ENCODE data around the gene SUCLG1.
"Not testable (repeated sequence)": the region's sequence is repeated elsewhere in the genome, so short reads cannot be mapped to it uniquely, and the experiment has no call there.

SUCLG1 gene

DNA sequence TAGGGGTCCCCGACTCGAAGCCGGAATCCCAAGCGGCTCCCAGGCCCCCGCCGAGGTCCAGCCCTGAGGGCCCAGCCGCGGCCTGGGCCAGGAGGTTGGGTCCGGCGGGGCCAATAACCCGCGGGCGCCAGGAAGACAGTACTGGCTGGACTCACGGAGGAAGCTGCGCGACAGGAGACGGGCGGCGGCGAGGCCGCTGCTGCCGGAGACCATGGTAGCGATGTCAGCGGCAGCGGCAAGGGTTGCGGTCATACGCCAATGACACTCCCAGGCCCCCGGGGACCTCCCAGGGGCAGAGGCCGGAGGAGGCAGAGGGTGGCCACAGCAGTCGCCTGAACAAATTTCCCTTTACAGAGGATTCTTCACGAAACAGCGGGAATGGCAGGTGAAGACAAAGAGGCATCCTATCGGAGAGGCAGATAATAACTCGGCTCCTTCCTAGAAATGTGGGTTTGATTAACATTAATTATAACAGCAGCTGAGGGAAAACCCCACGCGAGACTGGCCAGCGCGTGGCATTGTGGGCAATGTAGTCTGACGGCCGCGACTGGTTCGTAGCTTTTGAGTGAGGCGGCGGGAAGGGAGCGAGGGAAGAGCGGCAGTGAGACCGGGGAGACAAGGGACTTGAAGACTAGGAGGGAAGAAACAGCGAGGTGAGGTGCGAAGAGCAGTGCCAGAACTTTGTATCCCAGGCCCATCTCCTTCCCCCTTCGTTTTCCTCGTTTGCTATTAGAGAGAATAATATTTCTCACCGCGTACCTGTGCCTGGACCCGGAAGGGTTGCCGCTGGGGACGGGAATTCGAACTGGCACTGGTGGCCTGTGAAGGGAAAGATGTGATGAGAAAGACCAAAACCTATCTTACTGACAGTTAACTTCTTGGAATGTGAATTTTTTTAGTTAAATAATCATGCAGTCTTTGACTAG lies at the start of gene SUCLG1:
Gene SUCLG1 (minus strand): TSS at position 263 of the 926 bp plus-strand sequence. CDS start 11 bp downstream, at position 252.
- peak; percentile 65 for DNase-seq

DNA sequence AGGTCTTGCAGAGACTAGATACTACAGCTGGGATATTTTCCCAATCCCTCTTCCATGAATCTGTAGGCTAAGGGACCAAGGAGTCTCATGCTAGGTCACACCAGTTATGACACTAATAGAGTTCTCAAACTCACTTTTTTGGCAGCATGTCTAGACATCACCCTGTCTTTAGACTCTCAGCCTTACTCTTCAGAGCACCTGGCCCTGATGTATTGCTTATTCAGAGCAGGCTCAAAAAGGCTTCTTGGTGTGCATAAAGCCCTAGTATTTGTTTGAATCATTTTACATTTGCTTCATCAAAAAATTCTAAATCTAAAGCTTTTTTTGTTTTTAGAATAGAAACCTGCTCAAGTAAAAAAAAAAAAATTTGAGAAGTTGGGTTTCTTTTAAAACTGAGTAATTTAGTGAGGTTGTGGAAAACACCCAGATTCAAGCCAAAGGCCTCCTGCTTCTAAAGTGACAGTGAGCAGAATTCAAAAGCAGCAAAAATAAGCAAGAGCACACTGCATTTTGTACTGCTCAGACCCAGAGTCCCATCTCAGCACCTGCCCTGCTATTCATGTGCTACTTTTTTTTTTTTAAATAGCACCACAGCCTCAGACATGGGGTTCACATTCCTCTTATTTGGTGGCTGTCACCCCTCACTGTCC lies 39.2 kb upstream of the SUCLG1 start:
- DNase-seq, result no peak

DNA sequence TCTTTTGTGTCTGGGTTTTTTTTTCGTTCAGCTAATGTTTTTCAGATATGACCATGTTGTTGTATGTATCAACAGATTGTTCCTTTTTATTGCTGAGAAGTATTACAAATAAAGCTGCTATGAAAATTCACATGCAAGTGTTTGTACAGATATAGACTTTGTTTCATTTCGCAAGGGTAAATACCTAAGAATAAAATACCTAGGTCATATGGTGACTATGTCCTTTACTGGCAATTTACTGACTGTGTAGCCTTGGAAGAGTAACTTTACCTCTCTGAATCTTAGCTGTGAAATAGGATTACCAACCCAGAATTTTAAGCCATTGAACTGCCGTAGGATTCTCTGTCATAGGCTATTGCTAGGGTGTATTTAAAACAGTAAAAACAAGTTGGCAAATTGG lies 38.2 kb upstream of the SUCLG1 start:
- no peak for DNase-seq

DNA sequence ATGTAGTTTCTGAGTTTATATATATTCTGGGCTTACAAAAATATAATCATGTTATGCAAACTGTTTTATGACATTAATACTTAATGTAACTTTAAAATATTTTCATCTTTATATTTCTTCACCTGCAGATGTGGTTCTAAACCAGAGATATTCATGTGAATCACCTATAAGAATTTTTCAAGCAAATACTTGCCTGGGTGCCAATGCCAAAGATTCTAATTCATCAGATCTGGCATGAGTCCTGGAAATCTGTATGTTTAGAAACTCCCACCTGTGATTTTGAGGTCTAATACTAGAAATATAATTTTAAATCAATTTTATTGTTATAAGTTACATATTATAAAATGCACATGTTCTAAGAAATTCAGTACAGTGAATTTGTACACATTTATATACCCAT lies 37.3 kb upstream of the SUCLG1 start:
- DNase-seq, result no peak

- DNase-seq, result no peak
Measured at GRCh38 chr2:84495539-84496146, 36.6 kb upstream of the SUCLG1 start.

DNA sequence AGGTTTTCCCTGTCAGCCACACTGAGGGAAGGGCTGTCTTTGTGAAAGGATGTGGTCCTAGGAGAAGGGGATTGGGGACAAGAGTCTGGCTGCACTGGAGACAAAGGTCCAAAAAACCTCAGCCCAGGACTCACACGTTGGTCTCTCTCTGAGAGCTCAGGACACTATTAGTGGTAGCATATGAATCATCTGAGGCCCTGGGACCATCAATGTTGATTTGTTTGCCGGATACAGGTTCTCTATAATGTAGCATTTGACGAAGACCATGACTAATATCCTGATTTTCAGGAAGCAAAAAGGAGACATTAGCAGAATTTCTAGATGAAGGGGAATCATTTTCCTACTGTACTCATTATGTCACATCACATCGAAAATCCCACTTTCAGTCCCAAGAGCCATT lies 35.0 kb upstream of the SUCLG1 start:
- DNase-seq, result no peak

DNA sequence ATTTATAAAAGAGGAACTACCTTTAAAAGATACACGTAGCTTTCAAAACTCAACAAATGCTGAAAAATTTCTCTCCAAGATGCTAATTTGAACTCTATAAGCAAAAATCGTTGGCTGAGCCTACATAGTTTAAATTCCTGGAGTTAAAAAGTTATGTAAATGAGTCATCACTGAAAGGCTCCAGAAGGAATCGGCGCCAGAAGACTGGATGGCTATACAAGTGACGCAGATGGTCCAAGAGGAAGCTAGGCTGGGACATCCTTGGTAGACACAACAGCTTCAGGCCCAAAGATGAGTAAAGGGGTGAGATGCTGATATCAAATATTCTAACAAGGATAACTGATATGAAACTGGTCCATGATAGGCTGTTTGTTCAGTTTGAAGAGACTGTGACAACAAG lies 34.4 kb upstream of the SUCLG1 start:
- no peak for DNase-seq

DNA sequence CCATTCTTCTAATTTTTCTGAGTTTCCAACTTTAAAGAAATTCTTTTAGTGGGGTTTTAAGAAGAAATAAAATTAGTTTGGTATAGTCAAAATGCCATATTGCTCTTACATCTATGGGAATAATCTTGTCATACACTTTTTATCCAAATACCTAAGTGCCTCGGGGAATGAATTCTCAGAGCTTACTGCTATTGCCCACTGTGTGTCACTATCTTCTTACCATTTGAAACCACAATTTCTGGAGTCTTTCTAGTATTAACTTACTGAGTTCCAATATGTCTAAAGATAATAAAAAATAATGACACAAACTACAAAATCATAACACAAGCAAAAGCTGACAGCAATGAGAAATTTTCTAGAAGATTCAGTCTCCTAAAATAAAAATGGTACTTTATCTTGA lies 33.5 kb upstream of the SUCLG1 start:
- DNase-seq, result no peak

- no peak for DNase-seq
Measured at GRCh38 chr2:84491741-84492140, 32.7 kb upstream of the SUCLG1 start.

- no peak for DNase-seq
Measured at GRCh38 chr2:84491256-84491655, 32.2 kb upstream of the SUCLG1 start.

GRCh38 chr2:84487298-84487996 lies 28.4 kb upstream of the SUCLG1 start:
- no peak for DNase-seq

- no peak for DNase-seq
Measured at GRCh38 chr2:84486441-84487115, 27.5 kb upstream of the SUCLG1 start.

- no peak for DNase-seq
Measured at GRCh38 chr2:84483320-84483719, 24.2 kb upstream of the SUCLG1 start.

GRCh38 chr2:84482603-84483002 lies 23.5 kb upstream of the SUCLG1 start:
- no peak for DNase-seq

GRCh38 chr2:84481702-84482101 lies 22.6 kb upstream of the SUCLG1 start:
- DNase-seq, result peak; percentile 1

DNA sequence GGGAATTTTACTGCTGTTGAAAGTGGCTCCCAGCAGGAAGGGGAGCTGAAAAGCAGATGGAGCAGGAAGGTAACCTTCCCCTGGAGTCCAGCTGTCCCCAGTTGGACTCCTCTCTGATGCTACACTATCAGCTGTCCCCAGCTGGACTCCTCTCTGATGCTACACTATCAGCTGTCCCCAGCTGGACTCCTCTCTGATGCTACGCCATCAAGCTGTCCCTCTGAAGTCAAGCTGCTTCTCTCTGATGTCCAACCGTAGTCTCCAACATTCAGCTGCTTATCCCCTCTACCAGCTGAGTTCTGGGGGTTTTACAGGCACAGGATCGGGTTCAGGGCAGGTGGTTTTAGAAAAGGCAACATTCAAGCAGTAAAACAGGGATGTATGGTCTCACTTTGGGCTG lies 19.8 kb upstream of the SUCLG1 start:
- no peak for DNase-seq

GRCh38 chr2:84477886-84478285 lies 18.8 kb upstream of the SUCLG1 start:
- DNase-seq, result no peak

- no peak for DNase-seq
Measured at GRCh38 chr2:84474176-84474575, 15.1 kb upstream of the SUCLG1 start.

- no peak for DNase-seq
Measured at GRCh38 chr2:84472856-84473565, 13.9 kb upstream of the SUCLG1 start.

DNA sequence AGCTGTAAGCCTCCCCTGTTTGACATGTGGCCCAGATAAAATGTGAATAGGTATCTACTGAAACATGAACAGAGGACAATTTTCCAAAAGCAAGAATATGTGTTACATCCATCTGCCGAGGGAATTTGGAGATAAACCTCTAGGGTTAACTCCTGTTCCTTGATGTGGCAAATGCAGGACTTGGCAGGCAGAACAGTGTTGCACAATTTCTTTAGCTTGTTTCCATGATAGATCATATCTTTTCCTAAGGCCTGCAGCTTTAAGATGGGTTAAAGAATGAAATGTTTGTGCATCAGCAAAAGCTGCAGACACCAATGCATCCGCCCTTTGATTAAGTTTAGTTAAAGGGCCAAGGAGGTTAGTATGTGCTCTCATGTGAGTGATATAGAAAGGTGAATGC lies 13.3 kb upstream of the SUCLG1 start:
- not testable (repeated sequence) for DNase-seq

DNA sequence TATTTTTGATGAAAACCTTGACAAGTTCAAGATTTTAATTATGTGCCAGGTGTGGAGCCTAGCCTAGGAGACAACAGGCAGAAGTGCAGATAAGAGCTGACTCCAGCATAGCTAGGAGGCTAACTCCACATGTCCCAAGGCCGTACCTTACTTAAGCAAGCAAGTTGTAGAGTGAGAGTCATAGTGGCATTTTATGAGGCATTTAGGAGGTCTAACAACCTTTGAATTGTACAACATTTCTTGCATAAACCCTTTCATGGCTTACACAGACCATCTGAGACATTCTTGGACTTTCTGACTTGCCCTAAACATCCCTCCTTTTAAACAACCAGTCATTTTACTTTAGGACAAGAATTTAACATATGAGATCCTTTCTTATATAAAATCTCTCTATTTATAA lies 8.3 kb upstream of the SUCLG1 start:
- DNase-seq, result no peak

GRCh38 chr2:84461310-84461709 lies 2.2 kb upstream of the SUCLG1 start:
- DNase-seq, result no peak

All from GOT3 (cell line).